Measurements from ENCODE around the gene ZNF324B. TPM values are rescaled to one million over a fixed set of nuclear protein-coding genes. Genes with fewer than 3 reads are reported as not detected.

Gene ZNF324B
- polyA plus RNA-seq, 3 donors, result 0.46 to 3.1 (median 0.82) TPM

DNA sequence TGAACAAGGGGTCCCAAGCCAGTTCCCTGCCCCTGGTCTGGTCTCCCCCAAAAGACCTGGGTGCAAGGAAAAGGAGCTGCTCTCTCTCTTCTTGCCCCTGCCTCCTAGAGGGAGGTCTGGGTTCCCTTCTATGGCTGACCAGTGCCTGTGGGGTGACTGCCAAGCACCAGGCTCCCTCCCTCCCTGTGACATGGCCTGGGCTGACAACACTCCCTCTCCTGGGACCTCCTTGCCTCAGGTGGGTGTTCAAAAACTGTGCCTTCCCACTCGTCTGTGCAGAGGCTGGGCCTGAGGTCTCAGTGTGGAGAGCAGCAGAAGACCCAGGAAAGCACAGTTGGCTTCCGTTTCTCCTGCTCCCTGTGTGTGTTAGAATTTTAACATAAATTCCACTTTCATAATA lies 29.4 kb downstream of the ZNF324B start:
- no peaks in the 10 kb centered on the region for H3K27me3 ChIP-seq (ENCODE audit: control insufficient read depth in 2 of 2, insufficient read depth in 2 of 2, low read length in 2 of 2)
- WGBS (ENCODE audit: insufficient coverage), result no CpG with 5 or more reads among the region's 2 CpGs
- peaks cover 3 to 8% of the 10 kb centered on the region in 2 donors for H3K36me3 Mint-ChIP-seq
- no peak overlapping the region for H3K4me3 ChIP-seq (replicated peaks in 1 of 3; ENCODE audit: low read depth in 2 of 3, low read length in 3 of 3)
- H3K4me1 Mint-ChIP-seq, result peaks cover 9% of the 10 kb centered on the region
- H3K27ac Mint-ChIP-seq, result no peak overlapping the region
- TF ChIP-seq, protein P1, sequence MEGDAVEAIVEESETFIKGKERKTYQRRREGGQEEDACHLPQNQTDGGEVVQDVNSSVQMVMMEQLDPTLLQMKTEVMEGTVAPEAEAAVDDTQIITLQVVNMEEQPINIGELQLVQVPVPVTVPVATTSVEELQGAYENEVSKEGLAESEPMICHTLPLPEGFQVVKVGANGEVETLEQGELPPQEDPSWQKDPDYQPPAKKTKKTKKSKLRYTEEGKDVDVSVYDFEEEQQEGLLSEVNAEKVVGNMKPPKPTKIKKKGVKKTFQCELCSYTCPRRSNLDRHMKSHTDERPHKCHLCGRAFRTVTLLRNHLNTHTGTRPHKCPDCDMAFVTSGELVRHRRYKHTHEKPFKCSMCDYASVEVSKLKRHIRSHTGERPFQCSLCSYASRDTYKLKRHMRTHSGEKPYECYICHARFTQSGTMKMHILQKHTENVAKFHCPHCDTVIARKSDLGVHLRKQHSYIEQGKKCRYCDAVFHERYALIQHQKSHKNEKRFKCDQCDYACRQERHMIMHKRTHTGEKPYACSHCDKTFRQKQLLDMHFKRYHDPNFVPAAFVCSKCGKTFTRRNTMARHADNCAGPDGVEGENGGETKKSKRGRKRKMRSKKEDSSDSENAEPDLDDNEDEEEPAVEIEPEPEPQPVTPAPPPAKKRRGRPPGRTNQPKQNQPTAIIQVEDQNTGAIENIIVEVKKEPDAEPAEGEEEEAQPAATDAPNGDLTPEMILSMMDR (IDR thresholded peaks at IDR 0.05), result no peak
- H3K4me2 ChIP-seq (replicated peaks; ENCODE audit: extremely low read depth, low read length, poor library complexity, severe bottlenecking), result no peak overlapping the region
- intact Hi-C loops (cut with micrococcal nuclease), result no loop called here
- no peak overlapping the region for H3K9ac ChIP-seq (ENCODE audit: insufficient read depth, low read length, poor library complexity, severe bottlenecking)
- H3K79me2 ChIP-seq (ENCODE audit: insufficient read depth, low read length), result no peaks in the 10 kb centered on the region
- peaks cover 0 to 6% (median 2%) of the 10 kb centered on the region in 3 donors for H3K27me3 Mint-ChIP-seq (ENCODE audit: low read depth in 3 of 3)
- H2AFZ ChIP-seq (ENCODE audit: insufficient read depth, low read depth, low read length, poor library complexity, severe bottlenecking), result no peak overlapping the region
- no peaks in the 10 kb centered on the region for H4K20me1 ChIP-seq (ENCODE audit: insufficient read depth, low read length)
- H3K4me1 ChIP-seq (ENCODE audit: control insufficient read depth in 1 of 2, insufficient read depth in 2 of 2, low read length in 2 of 2), result peaks cover 8 to 11% of the 10 kb centered on the region in 2 donors
- H3K4me3 Mint-ChIP-seq, result no peak overlapping the region
- H3K9me3 ChIP-seq (replicated peaks in 1 of 2; ENCODE audit: control insufficient read depth in 1 of 2, insufficient read depth in 1 of 2, low read length in 2 of 2), result no peaks in the 10 kb centered on the region
- no peak for DNase-seq
- no peak overlapping the region for H3K27ac ChIP-seq (ENCODE audit: low read depth in 1 of 2, low read length in 2 of 2)
- H3K9me3 Mint-ChIP-seq, result no peaks in the 10 kb centered on the region
- peaks cover 0 to 6% of the 10 kb centered on the region in 2 donors for H3K36me3 ChIP-seq (replicated peaks in 1 of 2; ENCODE audit: control insufficient read depth in 1 of 2, insufficient read depth in 2 of 2, low read length in 2 of 2)

GRCh38 chr19:58482372-58482771 lies 30.9 kb downstream of the ZNF324B start:
- Mint-ChIP-seq H3K4me1 (no peaks in the 10 kb centered on the region), H3K9me3 (no peaks in the 10 kb centered on the region), H3K36me3 (peaks cover 3 to 8% of the 10 kb centered on the region in 2 donors), H3K27ac (peak overlapping the region in 1 of 7 donors; percentile 12), H3K4me3 (no peak overlapping the region), H3K27me3 (ENCODE audit: low read depth in 3 of 3) (peaks cover 0 to 2% (median 0%) of the 10 kb centered on the region in 3 donors)
- no peak overlapping the region for H3K27ac ChIP-seq (ENCODE audit: low read depth in 1 of 2, low read length in 2 of 2)
- 96% methylated on average over 4 of the region's 7 CpGs for WGBS (ENCODE audit: insufficient coverage)
- H3K27me3 ChIP-seq (ENCODE audit: control insufficient read depth in 2 of 2, insufficient read depth in 2 of 2, low read length in 2 of 2), result no peaks in the 10 kb centered on the region
- H3K4me3 ChIP-seq (replicated peaks in 1 of 3; ENCODE audit: low read depth in 2 of 3, low read length in 3 of 3), result no peak overlapping the region
- TF ChIP-seq, protein P1 (IDR thresholded peaks at IDR 0.05), result no peak
- no peak overlapping the region for H2AFZ ChIP-seq (ENCODE audit: insufficient read depth, low read depth, low read length, poor library complexity, severe bottlenecking)
- H3K9ac ChIP-seq (ENCODE audit: insufficient read depth, low read length, poor library complexity, severe bottlenecking), result no peak overlapping the region
- no peak overlapping the region for H3K4me2 ChIP-seq (replicated peaks; ENCODE audit: extremely low read depth, low read length, poor library complexity, severe bottlenecking)
- H3K79me2 ChIP-seq (ENCODE audit: insufficient read depth, low read length), result no peaks in the 10 kb centered on the region
- intact Hi-C loops (cut with micrococcal nuclease), result no loop called here
- H4K20me1 ChIP-seq (ENCODE audit: insufficient read depth, low read length), result no peaks in the 10 kb centered on the region
- H3K36me3 ChIP-seq (replicated peaks in 1 of 2; ENCODE audit: control insufficient read depth in 1 of 2, insufficient read depth in 2 of 2, low read length in 2 of 2), result peaks cover 0 to 6% of the 10 kb centered on the region in 2 donors
- DNase-seq, result no peak
- H3K4me1 ChIP-seq (ENCODE audit: control insufficient read depth in 1 of 2, insufficient read depth in 2 of 2, low read length in 2 of 2), result no peaks in the 10 kb centered on the region
- no peaks in the 10 kb centered on the region for H3K9me3 ChIP-seq (replicated peaks in 1 of 2; ENCODE audit: control insufficient read depth in 1 of 2, insufficient read depth in 1 of 2, low read length in 2 of 2)

All from CD14-positive monocyte (primary cell).